ENCODE results near the gene PCDHGC4.

The PCDHGC4 gene

GRCh38 chr5:141516672-141517025, 31.8 kb downstream of the PCDHGC4 start:
- H3K4me3 ChIP-seq (ENCODE audit: low read depth, low read length), result no peak overlapping the region
- TF ChIP-seq CTCF (IDR thresholded peaks at IDR 0.05; ENCODE audit: borderline replicate concordance, insufficient read depth, low read depth, low read length), result no peak

DNA sequence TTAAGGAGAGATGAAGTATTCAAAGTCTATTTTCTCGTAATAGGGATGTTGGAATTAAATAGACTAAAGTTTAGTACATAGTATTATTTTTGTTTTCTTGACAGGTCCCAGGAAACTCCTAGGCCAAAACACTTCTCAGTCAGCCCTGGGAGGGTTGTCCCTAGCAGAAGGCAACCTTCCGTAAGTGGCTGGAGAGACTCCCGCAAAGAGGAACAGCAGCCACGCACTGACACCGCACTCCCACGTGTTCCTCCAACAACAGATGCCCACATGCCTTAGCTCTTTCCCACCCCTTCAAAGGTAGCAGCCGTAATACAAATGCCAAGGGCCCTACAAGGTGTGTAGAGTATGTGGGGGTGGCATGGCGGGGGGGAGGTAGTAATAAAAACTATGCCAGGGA, 32.5 kb downstream of the PCDHGC4 start:
- no peak for TF ChIP-seq CTCF (IDR thresholded peaks at IDR 0.05; ENCODE audit: borderline replicate concordance, insufficient read depth, low read depth, low read length)

GRCh38 chr5:141517880-141518617, 33.2 kb downstream of the PCDHGC4 start:
- no peak overlapping the region for H3K4me3 ChIP-seq (ENCODE audit: low read depth, low read length)

More for the DNA sequence above, 32.5 kb downstream of the PCDHGC4 start:
- H3K4me3 ChIP-seq (ENCODE audit: low read depth, low read length), result no peak overlapping the region

DNA sequence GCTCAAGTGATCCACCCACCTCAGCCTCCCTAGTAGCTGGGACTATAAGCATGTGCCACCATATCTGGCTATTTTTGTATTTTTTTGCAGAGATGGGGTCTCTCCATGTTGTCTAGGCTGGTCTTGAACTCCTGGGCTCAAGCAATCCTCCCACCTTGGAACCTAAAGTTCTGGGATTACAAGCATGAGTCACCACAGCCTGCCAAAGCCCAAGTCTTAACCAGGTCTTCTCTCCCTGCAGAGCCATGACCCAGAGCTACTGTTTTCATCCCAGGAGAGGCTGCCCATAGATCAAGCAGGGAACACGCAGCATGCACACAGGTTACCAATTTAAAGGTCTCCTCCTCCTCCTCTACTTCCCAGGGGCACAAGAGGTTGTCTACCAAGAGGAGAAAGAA, 33.8 kb downstream of the PCDHGC4 start:
- TF ChIP-seq CTCF (IDR thresholded peaks at IDR 0.05; ENCODE audit: borderline replicate concordance, insufficient read depth, low read depth, low read length), result no peak

More at GRCh38 chr5:141517880-141518617, 33.2 kb downstream of the PCDHGC4 start:
- no peak for TF ChIP-seq CTCF (IDR thresholded peaks at IDR 0.05; ENCODE audit: borderline replicate concordance, insufficient read depth, low read depth, low read length)

DNA sequence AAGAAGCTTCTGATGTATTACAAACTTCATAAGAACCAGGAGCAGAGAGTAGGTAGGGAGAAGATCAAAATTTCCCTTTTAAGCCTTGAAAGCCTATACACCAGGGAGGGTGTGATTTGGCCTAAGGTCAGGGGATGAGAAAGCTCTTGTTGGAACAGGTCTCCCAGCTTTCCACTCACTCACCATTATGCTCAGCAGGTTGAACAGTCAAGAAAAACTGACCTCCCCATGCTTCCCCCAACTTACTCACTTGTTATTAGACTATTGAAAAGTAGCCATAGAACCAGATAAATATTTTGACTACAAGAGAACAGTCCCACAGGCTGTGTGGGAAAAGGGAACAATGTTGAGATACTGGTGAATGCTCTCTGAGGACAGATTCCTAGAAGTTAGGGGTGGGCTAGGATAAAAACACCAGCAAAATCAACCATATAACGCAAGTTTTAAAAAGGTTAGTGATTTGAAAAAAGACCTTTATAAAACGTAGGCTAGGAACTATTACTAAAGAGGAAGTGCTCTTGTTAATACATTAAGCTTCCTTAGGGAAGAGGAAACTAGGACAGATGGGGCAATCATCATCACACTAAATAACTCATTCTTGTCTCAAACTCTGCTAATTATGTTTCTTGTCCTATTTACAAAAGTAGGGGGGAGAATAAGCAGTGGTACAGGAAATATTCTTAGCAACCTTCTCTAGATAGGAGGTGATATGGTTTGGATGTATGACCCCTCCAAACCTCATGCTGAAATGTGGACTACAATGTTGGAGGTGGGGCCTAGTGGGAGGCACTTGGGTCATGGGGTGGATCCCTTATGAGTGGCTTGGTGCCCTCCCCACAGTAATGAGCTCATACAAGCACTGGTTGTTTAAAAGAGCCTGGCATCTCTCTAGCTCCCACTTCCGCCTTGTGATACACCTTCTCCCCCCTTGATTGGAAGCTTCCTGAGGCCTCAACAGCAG, 35.1 kb downstream of the PCDHGC4 start:
- no peak for TF ChIP-seq CTCF (IDR thresholded peaks at IDR 0.05; ENCODE audit: borderline replicate concordance, insufficient read depth, low read depth, low read length)

More for the DNA sequence above, 33.8 kb downstream of the PCDHGC4 start:
- H3K4me3 ChIP-seq (ENCODE audit: low read depth, low read length), result no peak overlapping the region

DNA sequence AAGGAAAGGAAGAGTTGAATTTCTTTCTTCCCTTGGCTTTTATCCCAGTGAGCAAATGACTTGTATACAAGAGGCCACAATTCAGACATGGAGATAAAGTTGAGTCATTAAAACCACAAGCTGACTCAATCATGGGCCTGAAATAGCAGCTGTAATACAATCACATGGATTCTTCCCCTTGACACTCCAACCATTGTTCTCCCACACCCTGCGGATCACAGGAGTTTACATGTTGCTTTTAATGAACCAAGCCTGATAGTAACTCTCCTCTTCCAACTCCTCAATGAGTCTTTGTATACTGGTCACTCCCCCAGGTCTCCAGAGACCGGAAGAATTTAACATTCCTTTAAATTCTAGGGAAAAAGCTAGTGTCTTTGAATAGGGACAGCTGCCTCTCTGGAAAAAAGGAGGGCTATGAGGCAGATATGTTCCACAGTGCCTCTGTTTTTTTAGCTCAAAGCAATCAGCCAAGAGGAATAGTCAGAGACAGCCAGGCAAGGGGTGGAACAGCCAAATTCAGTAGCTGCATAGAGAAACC, 36.5 kb downstream of the PCDHGC4 start:
- no peak for TF ChIP-seq CTCF (IDR thresholded peaks at IDR 0.05; ENCODE audit: borderline replicate concordance, insufficient read depth, low read depth, low read length)
- no peak overlapping the region for H3K4me3 ChIP-seq (ENCODE audit: low read depth, low read length)

More for the DNA sequence above, 35.1 kb downstream of the PCDHGC4 start:
- no peak overlapping the region for H3K4me3 ChIP-seq (ENCODE audit: low read depth, low read length)
